H1 (cell line): ENCODE data around the gene SH2D7. TPM values are rescaled to one million over a fixed set of nuclear protein-coding genes. Genes with fewer than 3 reads are reported as not detected.

Experiments
- CTCF ChIA-PET: fragments of 300-600 bp; sonication (Branson Sonifier 250); formaldehyde crosslinking; loops from one replicate; lab custom pipeline; 2021; ENCODE audit not compliant: partially characterized antibody; lab: Charles Lee
- POLR2A ChIA-PET: fragments of 300-600 bp; sonication (Branson Sonifier 250); formaldehyde crosslinking; loops from one replicate; lab custom pipeline; 2021; ENCODE audit warnings: inconsistent platforms; ENCODE audit not compliant: partially characterized antibody; lab: Charles Lee
- DNase-seq, 2 experiments: peaks; one replicate each; pipeline versions ENCODE4 v3.0.0 to v3.0.0-alpha.2; 2010 to 2022; ENCODE audit warnings: low spot score in 2 of 2, low read depth in 1 of 2, mixed read lengths in 1 of 2
- FAIRE-seq: peaks from 2 replicates; lab custom pipeline; 2011; peaks lifted over from hg19 to GRCh38; lab: Jason Lieb, UNC
- H2AFZ ChIP-seq: 2 replicates; pipeline ENCODE4 v1.8.1; 2012; ENCODE audit warnings: low read length, inconsistent platforms
- H2AK5ac ChIP-seq: 2 replicates; pipeline ENCODE4 v1.6.1; 2013; ENCODE audit warnings: low read depth, low read length
- H2BK120ac ChIP-seq: replicated peaks from 2 replicates; pipeline ENCODE3; 2013; ENCODE audit warnings: low read depth, low read length, inconsistent platforms
- H2BK12ac ChIP-seq: 2 replicates; pipeline ENCODE4 v1.6.1; 2013; ENCODE audit warnings: low read depth, low read length
- H2BK15ac ChIP-seq: 2 replicates; pipeline ENCODE4 v1.6.1; 2013; ENCODE audit warnings: low read length
- H2BK20ac ChIP-seq: 2 replicates; pipeline ENCODE4 v1.6.1; 2013; ENCODE audit warnings: low read length
- H2BK5ac ChIP-seq: 2 replicates; pipeline ENCODE4 v1.6.1; 2013; ENCODE audit warnings: low read depth, low read length
- H3K14ac ChIP-seq: 2 replicates; pipeline ENCODE4 v1.6.1; 2013; ENCODE audit warnings: inconsistent platforms; ENCODE audit not compliant: insufficient read length
- H3K18ac ChIP-seq: 2 replicates; pipeline ENCODE4 v1.6.1; 2013; ENCODE audit warnings: low read length; ENCODE audit errors: extremely low read depth
- H3K23ac ChIP-seq: 2 replicates; pipeline ENCODE4 v1.6.1; 2013; ENCODE audit warnings: inconsistent platforms; ENCODE audit not compliant: insufficient read length
- H3K23me2 ChIP-seq: 2 replicates; pipeline ENCODE4 v1.6.1; 2013; ENCODE audit warnings: low read depth, low read length
- H3K27ac ChIP-seq: 2 replicates; pipeline ENCODE4 v1.6.1; 2011; ENCODE audit warnings: low read depth, low read length, inconsistent platforms
- H3K27me3 ChIP-seq, 4 experiments: replicated peaks in 1 of 4; 1 replicate in 1 of 4; 2 replicates in 3 of 4; pipeline versions ENCODE4 v1.6.1 to v1.8.1; 2011 to 2013; ENCODE audit warnings: low read length in 3 of 4, mild to moderate bottlenecking in 3 of 4, inconsistent platforms in 2 of 4, mixed read lengths in 2 of 4, moderate library complexity in 1 of 4; ENCODE audit not compliant: control insufficient read depth in 3 of 4, insufficient read depth in 3 of 4; ENCODE audit errors: extremely low read depth in 1 of 4
- H3K36me3 ChIP-seq, 4 experiments: 2 replicates each; pipeline versions ENCODE4 v1.6.1 to v1.8.1; 2011 to 2013; ENCODE audit warnings: mild to moderate bottlenecking in 4 of 4, low read length in 3 of 4, moderate library complexity in 2 of 4, control low read depth in 1 of 4, inconsistent platforms in 1 of 4; ENCODE audit not compliant: insufficient read depth in 4 of 4, control insufficient read depth in 2 of 4
- H3K4ac ChIP-seq: replicated peaks from 2 replicates; pipeline ENCODE3; 2013; ENCODE audit warnings: low read length, low read depth, mixed read lengths, inconsistent platforms; ENCODE audit not compliant: insufficient read length
- H3K4me1 ChIP-seq, 4 experiments: replicated peaks in 1 of 4; 1 replicate in 1 of 4; 2 replicates in 3 of 4; pipeline versions ENCODE4 v1.6.1 to v1.8.1; 2011 to 2013; ENCODE audit warnings: low read length in 3 of 4, inconsistent platforms in 2 of 4, mixed read lengths in 1 of 4; ENCODE audit not compliant: insufficient read depth in 4 of 4, control insufficient read depth in 3 of 4
- H3K4me2 ChIP-seq, 2 experiments: 2 replicates each; pipeline versions ENCODE4 v1.6.1 to v1.8.1; 2011 to 2013; ENCODE audit warnings: low read depth in 2 of 2, low read length in 2 of 2, control low read depth in 1 of 2, inconsistent platforms in 1 of 2, mild to moderate bottlenecking in 1 of 2; ENCODE audit not compliant: insufficient read depth in 1 of 2
- H3K4me3 ChIP-seq, 4 experiments: fragments of 200-600, 300-600 bp in 1 of 4; sonication (generic), shearing (Covaris generic), sonication (Bioruptor Twin) in 1 of 4; 2 replicates each; pipeline versions ENCODE4 v1.5.1 to v1.8.1; 2011 to 2016; ENCODE audit warnings: low read length in 4 of 4, low read depth in 3 of 4, control low read depth in 2 of 4, inconsistent platforms in 2 of 4, mild to moderate bottlenecking in 2 of 4, mixed read lengths in 1 of 4, moderate library complexity in 1 of 4; ENCODE audit not compliant: insufficient read depth in 2 of 4; ENCODE audit errors: extremely low read depth in 1 of 4
- H3K56ac ChIP-seq: replicated peaks from 2 replicates; pipeline ENCODE3; 2013; ENCODE audit warnings: low read depth, mild to moderate bottlenecking, mixed read lengths, low read length, inconsistent platforms; ENCODE audit not compliant: insufficient read length
- H3K79me1 ChIP-seq: 2 replicates; pipeline ENCODE4 v1.6.1; 2013; ENCODE audit warnings: low read depth, low read length, control low read depth
- H3K79me2 ChIP-seq, 2 experiments: 2 replicates each; pipeline versions ENCODE4 v1.6.1 to v1.8.1; 2012 to 2013; ENCODE audit warnings: low read length in 2 of 2, mild to moderate bottlenecking in 2 of 2, inconsistent platforms in 1 of 2; ENCODE audit not compliant: insufficient read depth in 2 of 2, control insufficient read depth in 1 of 2
- H3K9ac ChIP-seq, 4 experiments: replicated peaks in 1 of 4; 1 replicate in 1 of 4; 2 replicates in 3 of 4; pipeline versions ENCODE4 v1.6.1 to v1.8.1; 2011 to 2013; ENCODE audit warnings: low read depth in 3 of 4, low read length in 3 of 4, control low read depth in 2 of 4, mild to moderate bottlenecking in 2 of 4, moderate library complexity in 2 of 4, inconsistent platforms in 1 of 4; ENCODE audit errors: extremely low read depth in 1 of 4
- H3K9me3 ChIP-seq, 2 experiments: 2 replicates each; pipeline versions ENCODE4 v1.6.1 to v1.8.1; 2012 to 2013; ENCODE audit warnings: mild to moderate bottlenecking in 2 of 2, moderate library complexity in 2 of 2, control low read depth in 1 of 2, inconsistent platforms in 1 of 2, low read depth in 1 of 2, low read length in 1 of 2, mixed read lengths in 1 of 2; ENCODE audit not compliant: insufficient read depth in 2 of 2
- H4K20me1 ChIP-seq, 2 experiments: replicated peaks in 1 of 2; 2 replicates each; pipeline versions ENCODE3 to v1.8.1; 2011 to 2013; ENCODE audit warnings: inconsistent platforms in 2 of 2, low read length in 2 of 2, mild to moderate bottlenecking in 1 of 2; ENCODE audit not compliant: insufficient read depth in 2 of 2, control insufficient read depth in 1 of 2
- H4K5ac ChIP-seq: 2 replicates; pipeline ENCODE4 v1.6.1; 2013; ENCODE audit warnings: low read length, low read depth, mixed read lengths, inconsistent platforms; ENCODE audit not compliant: insufficient read length
- H4K8ac ChIP-seq: 2 replicates; pipeline ENCODE4 v1.8.0; 2013; ENCODE audit warnings: mild to moderate bottlenecking, moderate library complexity, low read length, inconsistent platforms; ENCODE audit not compliant: insufficient read depth; ENCODE audit errors: extremely low read depth
- H4K91ac ChIP-seq: replicated peaks from 2 replicates; pipeline ENCODE3; 2013; ENCODE audit warnings: low read length, mixed read lengths, inconsistent platforms; ENCODE audit not compliant: insufficient read length
- ASH2L ChIP-seq: fragments of 200-600, 300-600 bp; sonication (generic); IDR thresholded peaks from one replicate; pipeline ENCODE4 v1.7.1; 2017; ENCODE audit warnings: low read length
- CHD2 ChIP-seq: IDR thresholded peaks from 2 replicates; pipeline ENCODE4 v1.6.1; 2012; ENCODE audit warnings: low read length, improper control_type of control experiment
- EGR1 ChIP-seq: IDR thresholded peaks from 2 replicates; pipeline ENCODE4 v1.6.1; 2011; ENCODE audit warnings: low read depth, low read length, borderline replicate concordance
- GTF2F1 ChIP-seq: IDR thresholded peaks from 2 replicates; pipeline ENCODE4 v1.6.1; 2012; ENCODE audit warnings: low read depth, low read length, improper control_type of control experiment, borderline replicate concordance
- JUN ChIP-seq: IDR thresholded peaks from 2 replicates; pipeline ENCODE4 v1.6.1; 2011; ENCODE audit warnings: low read depth, mild to moderate bottlenecking, improper control_type of control experiment, low read length
- NANOG ChIP-seq: IDR thresholded peaks from 2 replicates; pipeline ENCODE4 v1.6.1; 2011; ENCODE audit warnings: low read length, low read depth, mild to moderate bottlenecking, inconsistent platforms; ENCODE audit not compliant: insufficient read depth, poor library complexity, severe bottlenecking
- NRF1 ChIP-seq: IDR thresholded peaks from 2 replicates; pipeline ENCODE4 v1.6.1; 2011; ENCODE audit warnings: mild to moderate bottlenecking, low read depth, low read length, improper control_type of control experiment
- SAP30 ChIP-seq: fragments of 300-600 bp; sonication (generic); IDR thresholded peaks from 2 replicates; pipeline ENCODE4 v1.7.1; 2012; ENCODE audit warnings: low read length, moderate library complexity, mild to moderate bottlenecking, inconsistent platforms; ENCODE audit not compliant: insufficient read depth, insufficient replicate concordance
- TAF1 ChIP-seq: IDR thresholded peaks from 2 replicates; pipeline ENCODE4 v1.6.1; 2011; ENCODE audit warnings: mild to moderate bottlenecking, low read depth, low read length
- ZNF274 ChIP-seq: IDR thresholded peaks from 2 replicates; pipeline ENCODE4 v1.7.0; 2012; ENCODE audit warnings: low read length, borderline replicate concordance; ENCODE audit errors: extremely low read depth
- WGBS, 2 experiments: shearing (Covaris generic) in 1 of 2; methylation state at CpG; one replicate each; pipeline versions ENCODE4 v1.1.6 to v1.1.7; 2013 to 2015; ENCODE audit warnings: low lambda C conversion rate in 2 of 2, mixed read lengths in 2 of 2, inconsistent platforms in 1 of 2, low coverage in 1 of 2, missing lambda C conversion rate in 1 of 2; ENCODE audit not compliant: insufficient replicate concordance in 2 of 2, insufficient coverage in 1 of 2, insufficient read length in 1 of 2; ENCODE audit errors: extremely low coverage in 1 of 2, missing lambda C conversion rate in 1 of 2; 5-methylcytosine and 5-hydroxymethylcytosine counted together
- polyA plus RNA-seq, 7 experiments: library from polyadenylated mRNA; depleted of rRNA in 3 of 7; stranded (reverse) in 5 of 7; unstranded in 2 of 7; fragments of >200 nt in 5 of 7; fragments of 200-250 nt in 2 of 7; gene quantifications; 1 replicate in 5 of 7; 2 replicates in 1 of 7; 4 replicates in 1 of 7; pipeline versions ENCODE4 v1.2.1 to v1.2.3, GENCODE V29; 2011 to 2013; ENCODE audit warnings: missing spikeins in 2 of 7, mixed read lengths in 2 of 7
- total RNA-seq: library from RNA; stranded (reverse); fragmentation: NEBNext Ultra II Directional; extraction: Animal tissue kit (Norgen Biotek cat#: 25700); gene quantifications from 2 replicates; pipeline ENCODE4 v1.2.1, GENCODE V29; 2021

The SH2D7 gene
- total and polyA plus RNA-seq, 2 of the 8 experiments (the other 6 are each of a cell fraction or from before 2014, with no cell fraction given) = not detected

DNA sequence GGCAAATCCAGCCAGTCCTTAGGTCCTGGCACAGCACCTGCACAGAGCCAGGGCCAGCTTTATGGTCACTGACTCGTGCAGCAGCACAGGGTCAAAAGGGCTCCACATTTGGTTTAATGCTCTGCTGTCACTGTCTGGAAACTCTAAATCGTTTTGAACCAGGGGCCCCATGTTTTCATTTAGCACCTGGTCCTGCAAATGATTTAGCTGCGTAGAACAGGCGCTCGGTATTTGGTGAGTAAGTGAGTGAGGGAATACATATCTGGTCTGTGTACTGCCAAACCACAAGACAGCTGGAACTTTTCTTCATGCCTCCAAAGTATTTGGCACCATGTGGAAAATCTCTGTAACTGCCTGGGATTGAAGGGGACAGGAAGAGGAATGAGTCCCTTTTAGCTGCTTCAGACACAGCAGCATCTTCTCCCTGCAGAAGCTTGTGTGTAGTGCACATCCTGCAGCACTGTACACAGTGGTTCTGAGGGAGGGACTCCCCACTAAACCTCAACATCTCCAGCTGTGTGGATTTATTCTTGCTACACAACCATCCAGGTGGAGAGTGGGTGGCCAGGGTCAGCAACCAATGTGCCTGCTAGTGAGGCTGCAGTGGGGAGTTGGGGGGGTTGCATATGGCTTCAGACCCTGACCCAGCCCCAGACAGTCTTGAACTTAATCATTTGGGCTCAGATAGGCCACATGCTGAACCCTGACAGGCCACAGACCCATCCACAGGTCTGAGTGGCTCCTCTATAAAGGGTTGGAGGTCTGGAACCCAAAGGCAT, 1.1 kb downstream of the SH2D7 start:
- FAIRE-seq (no peak), DNase-seq (no peak)
- no peaks in the 10 kb centered on the region for H3K36me3 ChIP-seq
- no peak overlapping the region for H4K5ac ChIP-seq
- no peak overlapping the region for H3K4me2 ChIP-seq
- 63% methylated on average over 5 of the region's 5 CpGs; no CpG with 5 or more reads in 1 of the 2 experiments for WGBS, 2 experiments
- no peak overlapping the region for H2BK120ac ChIP-seq
- no peaks in the 10 kb centered on the region for H3K9me3 ChIP-seq
- no peak overlapping the region for H3K14ac ChIP-seq
- CTCF ChIA-PET = interaction anchor here (1.0 to 8.0 kb wide), 7 partner anchors 9 to 148 kb away, joined by 3 to 51 read pairs (median 4); no protein-coding TSS in a partner anchor
- H2BK5ac ChIP-seq = no peak overlapping the region
- H4K91ac ChIP-seq = no peak overlapping the region
- H4K8ac ChIP-seq = no peak overlapping the region
- no peaks in the 10 kb centered on the region for H4K20me1 ChIP-seq
- H3K9ac ChIP-seq = no peak overlapping the region
- H3K4me3 ChIP-seq = no peak overlapping the region
- no peak overlapping the region for H3K18ac ChIP-seq
- H3K27ac ChIP-seq = no peak overlapping the region
- no peak overlapping the region for H2BK20ac ChIP-seq
- no peaks in the 10 kb centered on the region for H3K23me2 ChIP-seq
- no peaks in the 10 kb centered on the region for H3K79me1 ChIP-seq
- H3K79me2 ChIP-seq = no peaks in the 10 kb centered on the region
- H3K4ac ChIP-seq = no peak overlapping the region
- H2BK15ac ChIP-seq = no peak overlapping the region
- no peak overlapping the region for H2AFZ ChIP-seq
- POLR2A ChIA-PET = interaction anchor here (0.7 kb wide), 1 partner anchor 13 kb away, joined by 3 read pairs; no protein-coding TSS in a partner anchor
- peaks cover 0 to 14% (median 7%) of the 10 kb centered on the region in 4 experiments; a peak in 3 of 7 replicates for H3K27me3 ChIP-seq
- H2BK12ac ChIP-seq = no peak overlapping the region
- 0 out of 7 replicates have a peak, but pooled peaks cover 0 to 3% (median 0%) of the 10 kb centered on the region in 4 experiments for H3K4me1 ChIP-seq
- no peak overlapping the region for H2AK5ac ChIP-seq
- H3K56ac ChIP-seq = no peak overlapping the region
- no peak overlapping the region for H3K23ac ChIP-seq
- TF ChIP-seq NANOG = no peak
- TF ChIP-seq ASH2L = no peak
- no peak for TF ChIP-seq GTF2F1
- no peak for TF ChIP-seq NRF1
- TF ChIP-seq TAF1 = no peak
- no peak for TF ChIP-seq CHD2
- no peak for TF ChIP-seq EGR1
- TF ChIP-seq ZNF274 = no peak
- no peak for TF ChIP-seq SAP30
- no peak for TF ChIP-seq JUN
